Measurements from ENCODE around the gene CDKN2C.

The CDKN2C gene

DNA sequence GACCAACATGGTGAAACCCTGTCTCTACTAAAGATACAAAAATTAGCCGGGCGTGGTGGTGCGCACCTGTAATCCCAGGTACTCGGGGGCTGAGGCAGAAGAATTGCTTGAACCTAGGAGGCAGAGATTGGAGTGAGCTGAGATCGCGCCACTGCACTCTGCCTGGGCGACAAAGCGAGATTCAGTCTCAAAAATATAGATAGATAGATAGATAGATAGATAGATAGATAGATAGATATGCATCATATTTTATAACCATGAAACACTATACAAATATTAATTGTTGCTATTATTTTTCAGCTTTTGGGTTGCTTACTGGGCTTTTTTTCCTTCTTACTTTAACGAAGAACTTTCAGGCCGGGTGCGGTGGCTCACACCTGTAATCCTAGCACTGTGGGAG, 5.2 kb upstream of the CDKN2C start:
- no peak for DNase-seq

DNA sequence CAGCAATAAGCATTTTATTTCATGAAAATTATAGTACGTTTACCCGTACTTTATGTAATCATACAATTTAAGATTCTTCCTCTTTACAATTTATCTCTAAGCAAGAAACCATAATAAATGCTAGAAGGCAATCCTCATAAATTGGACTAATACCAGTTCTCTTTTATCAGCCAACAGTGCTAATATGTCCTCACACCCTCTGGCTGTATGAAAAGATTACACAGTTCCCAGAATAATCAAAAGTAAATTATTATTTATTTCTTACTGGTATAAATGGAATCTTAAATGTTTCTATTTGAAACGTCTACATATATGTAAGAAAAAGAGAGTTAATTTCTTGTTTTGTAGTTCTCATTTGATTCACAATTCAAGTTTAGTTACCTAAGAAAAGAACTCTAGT, 3.1 kb upstream of the CDKN2C start:
- no peak for DNase-seq

DNA sequence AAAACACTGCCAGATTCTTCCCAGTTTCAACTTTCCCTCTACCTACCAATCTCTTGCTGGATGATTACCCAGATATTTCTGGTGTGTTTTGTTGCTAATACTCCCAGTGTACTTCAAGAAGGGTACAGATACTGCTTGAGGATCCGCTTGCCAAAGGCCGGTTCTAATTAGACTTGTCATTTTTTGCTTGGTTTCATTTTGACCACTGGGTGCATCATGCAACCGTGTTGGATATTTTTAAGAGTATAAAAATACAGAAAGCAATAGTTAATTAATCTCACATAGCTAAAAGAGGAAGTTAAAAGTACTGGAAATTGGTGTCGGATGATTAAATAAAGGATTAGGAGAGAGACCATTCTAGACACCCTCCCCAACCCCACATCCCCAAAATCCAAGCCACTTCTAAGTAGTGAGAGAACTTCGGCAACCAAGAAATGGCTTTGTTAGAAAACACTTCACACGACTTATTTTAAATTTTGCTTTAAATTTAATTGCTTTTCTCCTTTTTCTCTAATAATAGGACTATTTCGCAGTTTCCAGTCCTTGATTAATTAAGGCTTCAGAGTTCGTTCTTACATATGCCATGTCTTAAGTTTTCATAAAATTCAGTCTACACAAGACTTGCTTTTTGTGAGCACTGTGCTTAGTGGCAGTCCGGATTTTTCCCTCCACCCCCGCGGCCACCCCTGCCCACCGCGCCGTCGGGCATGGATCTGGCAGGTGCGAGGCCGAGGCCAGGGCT, 2.5 kb upstream of the CDKN2C start:
- no peak for DNase-seq

DNA sequence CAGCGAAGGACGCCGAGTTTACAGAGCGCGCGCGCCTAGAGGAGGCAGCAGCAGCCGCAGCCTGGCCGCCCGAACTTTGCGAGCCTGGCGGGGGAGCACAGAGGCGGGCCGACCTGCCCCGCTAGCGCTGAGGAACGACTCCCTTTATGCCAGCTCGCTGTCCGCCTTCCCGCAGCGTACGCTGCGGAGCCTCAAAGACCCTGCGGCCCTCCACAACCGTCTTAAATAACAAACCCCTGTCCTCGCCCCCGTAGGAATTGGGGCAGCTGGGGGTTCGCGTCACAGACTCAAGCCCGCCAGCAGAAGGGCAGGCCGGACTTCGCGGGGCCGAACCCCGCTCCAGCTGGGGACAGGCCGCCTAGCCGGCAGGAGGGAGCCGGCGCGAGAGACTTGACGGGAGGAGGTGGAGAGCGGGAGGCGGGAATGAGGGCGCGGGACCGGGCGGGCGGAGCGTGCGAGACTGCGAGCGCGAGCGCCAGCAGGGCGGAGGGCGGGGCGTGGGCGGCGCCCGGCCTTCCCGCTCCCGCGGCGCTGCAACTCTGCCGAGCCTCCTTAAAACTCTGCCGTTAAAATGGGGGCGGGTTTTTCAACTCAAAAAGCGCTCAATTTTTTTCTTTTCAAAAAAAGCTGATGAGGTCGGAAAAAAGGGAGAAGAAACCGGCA, 1.8 kb upstream of the CDKN2C start:
- DNase-seq: peak in 57 of 58 donors; percentile 22 to 92 (median 82)

DNA sequence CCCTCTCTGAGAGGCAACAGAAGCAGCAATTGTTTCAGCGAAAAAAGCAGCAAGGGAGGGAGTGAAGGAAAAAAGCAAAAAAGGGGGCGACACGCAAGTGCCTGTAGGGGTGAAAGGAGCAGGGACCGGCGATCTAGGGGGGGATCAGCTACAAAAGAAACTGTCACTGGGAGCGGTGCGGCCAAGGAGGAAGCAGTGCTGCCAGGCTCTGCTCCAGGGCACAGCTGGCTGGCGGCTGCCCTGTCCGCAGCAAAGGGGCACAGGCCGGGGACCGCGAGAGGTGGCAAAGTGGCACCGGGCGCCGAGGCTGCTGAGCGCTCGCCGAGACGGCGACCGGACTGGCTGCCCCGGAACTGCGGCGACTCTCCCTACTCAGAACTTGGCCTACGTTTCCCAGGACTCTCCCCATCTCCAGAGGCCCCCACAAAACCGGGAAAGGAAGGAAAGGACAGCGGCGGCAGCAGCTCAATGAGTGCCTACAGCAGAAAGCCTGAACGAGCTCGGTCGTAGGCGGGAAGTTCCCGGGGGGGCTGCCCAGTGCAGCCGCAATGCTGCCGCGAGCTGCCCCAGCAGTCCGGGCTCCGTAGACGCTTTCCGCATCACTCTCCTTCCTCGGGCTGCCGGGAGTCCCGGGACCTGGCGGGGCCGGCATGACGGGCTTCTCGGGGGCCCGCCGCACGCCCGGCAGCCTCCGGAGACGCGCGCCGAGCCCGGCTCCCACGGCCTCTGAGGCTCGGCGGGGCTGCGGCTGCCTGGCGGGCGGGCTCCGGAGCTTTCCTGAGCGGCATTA, 1.0 kb upstream of the CDKN2C start:
- DNase-seq: peak in 38 of 58 donors; percentile 14 to 79 (median 55)

DNA sequence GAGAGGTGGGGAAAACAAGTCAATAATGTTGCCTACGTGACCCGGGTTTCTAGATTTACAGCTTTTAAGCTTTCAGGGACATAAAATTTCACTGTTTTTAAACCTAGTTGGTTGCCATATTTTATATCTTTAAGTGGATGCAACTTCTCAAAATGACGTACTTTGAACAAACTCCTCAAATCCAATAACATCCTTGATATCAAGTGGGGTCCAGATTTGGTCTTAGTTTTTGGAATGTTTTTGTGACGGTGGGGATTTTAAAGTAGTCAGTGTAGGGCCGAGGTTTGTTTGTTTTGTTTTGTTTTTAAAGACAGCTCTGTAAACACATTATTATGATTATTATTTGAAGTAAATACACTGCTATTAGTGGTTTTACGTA, 453 bp downstream of the CDKN2C start:
- DNase-seq: no peak

DNA sequence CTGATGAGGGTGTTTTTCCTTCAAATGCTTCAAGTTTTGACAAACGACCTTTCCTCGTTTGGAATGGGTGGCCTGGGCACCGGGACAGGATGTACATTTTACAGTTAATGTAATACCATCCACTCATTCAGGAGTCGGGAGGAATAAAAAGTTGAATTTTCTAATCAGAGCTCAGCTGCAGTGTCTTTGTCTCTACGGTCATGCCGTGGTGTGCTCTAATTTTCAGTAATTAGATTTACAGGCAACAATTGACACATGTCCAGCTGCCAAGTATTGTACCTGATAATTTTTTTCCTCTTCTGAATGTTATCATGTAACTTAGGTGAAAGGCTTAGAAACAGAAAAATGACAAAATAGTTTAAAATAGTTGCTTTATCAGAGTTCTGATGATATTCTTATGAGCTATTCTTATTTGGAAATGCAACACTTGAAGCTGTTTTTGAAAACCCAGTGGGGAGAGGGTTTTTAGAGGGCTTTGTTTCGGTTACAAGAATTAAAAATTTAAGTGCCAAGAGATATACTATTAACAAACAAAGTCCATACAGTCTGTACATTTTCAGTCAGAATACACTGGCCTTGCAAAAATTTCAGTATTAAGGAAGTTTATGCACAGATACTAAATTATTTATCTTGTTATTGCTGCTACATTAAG, 1.0 kb downstream of the CDKN2C start:
- no peak for DNase-seq

DNA sequence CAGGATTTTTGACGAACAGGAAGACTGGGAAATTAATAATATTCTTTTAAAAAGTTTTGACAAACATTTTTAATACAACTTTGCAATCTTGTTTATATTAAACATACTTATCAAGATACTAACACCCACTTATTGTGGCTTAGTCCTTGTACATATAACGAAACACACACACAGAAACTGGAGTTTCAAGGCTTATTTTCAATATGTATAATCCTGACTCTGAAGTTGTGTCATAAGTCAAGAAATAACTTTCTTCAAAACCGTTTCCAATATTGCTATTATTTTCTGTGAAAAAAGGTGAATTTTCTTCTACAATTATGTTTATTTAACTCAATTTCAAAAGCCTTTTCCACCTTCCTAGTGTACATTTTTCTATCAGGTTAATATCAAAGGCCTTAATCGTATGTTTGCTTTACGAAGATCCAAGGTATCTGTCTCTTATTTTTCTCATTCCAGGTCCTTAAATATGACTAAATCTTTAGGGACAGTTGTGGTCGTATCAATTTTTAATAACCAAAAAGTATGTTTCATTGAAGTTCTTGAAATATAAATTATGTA, 1.8 kb downstream of the CDKN2C start:
- no peak for DNase-seq

DNA sequence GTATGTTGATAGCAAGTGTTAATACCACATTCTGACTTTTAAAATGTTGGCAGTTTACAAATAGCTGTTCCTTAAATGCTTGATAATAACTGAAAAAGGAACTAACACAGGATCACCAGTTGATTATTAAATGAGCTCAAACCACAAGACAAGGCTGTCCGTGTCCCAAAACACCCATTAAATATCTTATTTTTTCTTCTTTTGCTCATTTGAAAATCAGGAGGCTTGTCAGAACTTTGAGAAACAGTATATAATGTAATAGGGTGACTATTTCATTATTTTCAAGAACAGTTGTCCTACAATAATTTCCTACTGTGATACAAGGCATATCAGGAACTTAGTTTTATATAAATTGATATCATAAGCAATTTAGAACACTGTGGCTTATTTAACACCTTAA, 2.7 kb downstream of the CDKN2C start:
- DNase-seq: no peak

DNA sequence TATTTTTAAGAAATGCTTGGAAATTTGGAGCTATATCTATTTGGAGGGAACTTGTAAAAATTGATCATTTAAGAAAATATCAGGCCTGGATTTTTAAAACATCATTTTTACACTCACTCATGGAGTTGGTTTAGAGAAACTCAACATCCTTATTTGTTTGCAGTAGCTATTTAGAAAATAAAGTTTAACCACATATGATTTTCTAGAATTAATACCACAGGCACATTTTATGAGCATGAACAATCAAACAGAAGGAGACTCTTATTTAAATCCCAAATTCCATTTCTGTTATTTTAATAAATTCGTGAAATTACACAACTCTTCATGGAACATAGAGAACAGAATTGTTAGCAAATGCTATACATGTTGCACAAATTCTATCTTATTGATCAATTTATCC, 3.2 kb downstream of the CDKN2C start:
- DNase-seq: no peak

DNA sequence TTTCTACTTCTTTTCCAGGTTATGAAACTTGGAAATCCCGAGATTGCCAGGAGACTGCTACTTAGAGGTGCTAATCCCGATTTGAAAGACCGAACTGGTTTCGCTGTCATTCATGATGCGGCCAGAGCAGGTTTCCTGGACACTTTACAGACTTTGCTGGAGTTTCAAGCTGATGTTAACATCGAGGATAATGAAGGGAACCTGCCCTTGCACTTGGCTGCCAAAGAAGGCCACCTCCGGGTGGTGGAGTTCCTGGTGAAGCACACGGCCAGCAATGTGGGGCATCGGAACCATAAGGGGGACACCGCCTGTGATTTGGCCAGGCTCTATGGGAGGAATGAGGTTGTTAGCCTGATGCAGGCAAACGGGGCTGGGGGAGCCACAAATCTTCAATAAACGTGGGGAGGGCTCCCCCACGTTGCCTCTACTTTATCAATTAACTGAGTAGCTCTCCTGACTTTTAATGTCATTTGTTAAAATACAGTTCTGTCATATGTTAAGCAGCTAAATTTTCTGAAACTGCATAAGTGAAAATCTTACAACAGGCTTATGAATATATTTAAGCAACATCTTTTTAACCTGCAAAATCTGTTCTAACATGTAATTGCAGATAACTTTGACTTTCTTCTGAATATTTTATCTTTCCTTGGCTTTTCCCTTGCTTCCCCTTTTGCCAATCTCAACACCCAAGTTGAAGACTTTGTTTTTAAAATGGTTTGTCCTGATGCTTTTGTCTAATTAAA, 4.0 kb downstream of the CDKN2C start:
- DNase-seq: peak in 2 of 58 donors; percentile 20 to 25

DNA sequence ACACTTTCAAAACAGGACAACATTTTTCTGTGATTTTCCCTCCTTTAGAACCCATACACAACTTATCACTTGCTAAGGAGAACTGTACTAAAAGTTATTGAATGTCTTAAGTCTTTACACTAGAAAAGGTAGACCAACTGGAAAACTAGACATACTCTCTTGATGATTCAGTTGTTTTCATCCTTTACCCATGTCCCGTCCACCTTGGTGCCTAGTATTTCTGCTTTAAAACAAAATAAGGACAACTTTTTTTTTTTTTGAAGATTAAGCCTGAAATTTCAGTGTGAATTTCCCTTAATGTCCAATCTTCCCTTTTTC, 4.5 kb downstream of the CDKN2C start:
- DNase-seq: no peak

DNA sequence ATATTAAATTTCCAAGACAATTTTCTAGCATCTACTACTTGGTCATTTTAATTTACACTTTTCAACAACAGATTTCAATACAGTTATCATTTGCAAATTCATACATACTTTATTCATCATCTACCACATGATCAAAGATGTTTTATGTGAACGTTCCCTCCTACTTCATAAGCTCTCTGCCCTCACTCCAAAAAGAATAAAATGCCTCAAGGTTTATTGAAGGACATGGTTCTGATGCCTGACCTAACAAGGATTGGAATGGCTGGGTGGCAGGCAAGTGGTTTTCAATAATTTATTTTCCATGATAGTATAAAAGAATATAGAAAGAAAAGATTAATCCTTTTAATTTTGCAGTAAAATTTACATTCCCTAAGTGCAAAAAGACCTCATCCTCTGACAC, 5.4 kb downstream of the CDKN2C start:
- no peak for DNase-seq

DNA sequence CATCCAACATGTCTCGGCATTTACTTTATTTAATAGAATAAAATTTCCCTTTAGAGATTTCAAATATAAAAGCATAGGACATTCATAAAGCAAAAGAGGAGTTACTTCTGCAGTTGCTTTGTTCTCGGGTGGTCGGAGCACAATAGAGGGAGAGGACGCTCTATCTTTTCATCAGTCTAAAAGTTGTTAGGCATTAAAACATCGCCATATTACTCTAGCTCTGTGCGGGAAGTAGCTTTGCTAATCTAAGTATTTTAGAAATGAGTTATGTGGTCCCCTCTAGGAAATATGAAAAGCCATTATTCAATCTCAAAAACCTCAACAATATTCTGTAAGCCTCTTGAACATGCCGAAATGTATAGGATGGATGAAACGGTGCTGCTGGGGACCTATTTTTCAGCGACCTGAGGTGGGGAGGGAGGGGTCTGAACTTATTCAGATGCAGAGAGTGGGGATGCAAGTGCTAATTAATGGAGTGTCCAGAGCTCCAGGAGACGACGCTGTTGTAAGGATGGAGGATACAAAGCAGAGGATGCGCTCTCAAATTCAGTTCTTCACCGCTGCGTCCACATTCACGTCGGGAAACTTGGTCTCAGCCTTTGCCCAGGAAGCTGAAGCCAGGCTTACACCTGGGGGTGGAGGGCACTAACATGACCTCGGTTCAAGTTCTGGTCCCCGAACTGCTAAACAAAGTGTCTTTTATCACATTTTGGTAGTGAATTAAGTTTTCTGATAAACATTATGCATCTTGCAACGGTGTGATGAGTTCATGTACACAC, 6.3 kb downstream of the CDKN2C start:
- peak in 3 of 58 donors; percentile 17 to 44 (median 35) for DNase-seq

DNA sequence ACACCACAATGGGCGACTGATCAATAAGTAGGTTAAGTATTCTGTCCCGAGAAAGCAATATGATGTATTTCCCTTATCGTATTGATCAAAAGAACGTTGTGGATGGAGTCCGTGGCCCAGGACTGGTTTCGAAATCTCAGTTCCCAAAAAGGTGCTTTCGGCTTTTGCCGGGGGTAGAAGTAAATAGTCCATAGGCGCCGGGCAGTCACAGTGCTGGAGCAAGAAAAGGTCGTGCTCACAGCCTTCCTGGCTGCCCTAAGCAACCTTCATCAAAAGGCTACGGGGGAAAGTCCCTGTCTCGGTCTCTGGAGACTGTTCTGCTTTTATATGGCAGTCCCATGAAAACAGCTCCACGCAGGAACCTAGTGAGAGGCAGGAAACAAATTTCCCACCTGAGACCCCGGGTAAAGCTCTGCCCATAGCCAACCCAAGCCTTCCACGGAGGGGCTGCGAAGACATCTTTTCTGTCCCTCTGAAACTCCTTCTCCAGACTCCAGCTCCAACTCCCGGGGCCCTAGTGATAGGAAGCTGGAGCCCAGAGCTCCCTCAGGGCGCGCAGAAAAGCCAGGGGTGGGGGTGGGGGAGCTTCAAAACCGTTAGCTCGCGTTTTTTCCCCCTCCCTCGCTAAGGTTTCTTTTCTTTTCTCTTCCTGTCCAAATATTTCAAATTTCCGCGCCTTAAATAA, 7.0 kb downstream of the CDKN2C start:
- DNase-seq: peak in 21 of 58 donors; percentile 3 to 64 (median 33)

DNA sequence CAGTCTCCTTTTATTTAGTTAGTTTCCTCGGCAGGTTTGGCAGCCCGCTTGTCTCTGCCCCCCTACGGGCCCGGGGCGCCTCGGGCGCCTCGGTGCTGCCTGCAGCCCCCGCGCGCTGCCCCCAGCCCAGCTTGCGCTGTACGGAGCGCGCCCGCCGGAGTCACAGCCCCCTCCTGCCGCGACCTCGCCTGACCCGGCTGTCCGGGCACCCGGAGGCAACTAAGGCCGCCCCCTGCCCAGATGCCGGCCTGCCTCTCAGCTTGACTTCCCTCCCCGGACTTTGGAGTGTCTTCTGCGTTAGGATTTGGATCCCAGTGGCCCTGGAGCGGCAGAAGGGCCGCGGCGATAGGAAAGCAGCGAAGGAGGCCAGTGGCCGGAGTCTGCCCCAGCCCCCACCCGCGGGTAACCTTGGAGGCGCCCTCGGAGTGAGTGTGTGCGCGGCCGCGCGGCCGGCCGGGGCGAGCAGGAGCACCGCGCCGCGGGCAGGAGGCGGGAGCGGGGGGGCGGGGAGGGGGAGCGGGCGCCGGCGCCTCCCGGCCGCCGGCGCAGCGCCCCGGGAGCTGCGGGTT, 7.6 kb downstream of the CDKN2C start:
- DNase-seq: peak in 42 of 58 donors; percentile 6 to 79 (median 50)

DNA sequence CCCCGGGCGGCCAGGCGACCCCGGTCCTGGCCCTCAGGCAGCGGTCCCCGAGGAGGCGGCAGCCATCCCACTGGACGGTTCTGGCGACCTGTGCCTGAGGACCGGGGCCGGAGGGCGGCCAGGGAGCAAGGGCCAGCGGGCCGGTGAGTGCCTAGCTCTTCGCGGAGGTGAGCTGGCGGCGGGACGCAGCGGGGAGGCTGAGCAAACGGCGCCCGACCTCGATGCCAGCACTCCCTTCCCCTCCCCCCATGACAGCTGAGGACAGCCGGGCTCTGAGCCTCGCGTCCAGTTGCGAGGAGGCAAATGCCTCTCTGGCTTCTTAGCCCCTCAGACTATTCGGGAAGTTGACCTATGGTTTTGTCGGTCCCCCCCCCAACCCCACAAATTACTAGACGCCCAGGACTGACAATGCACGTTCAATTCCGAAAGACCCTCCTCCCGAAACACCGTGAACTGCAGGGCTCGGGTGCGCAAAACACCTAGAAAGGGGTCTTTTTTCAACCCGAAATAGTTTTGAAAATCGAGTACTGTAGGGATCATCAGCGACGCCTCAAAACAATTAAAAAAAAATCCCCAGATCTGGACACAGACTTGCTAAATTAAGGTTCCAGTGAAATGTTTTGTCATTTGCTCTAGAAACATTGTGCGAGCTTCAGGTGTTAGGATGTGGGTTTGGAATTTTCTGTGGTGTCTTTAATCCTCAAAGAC, 8.3 kb downstream of the CDKN2C start:
- DNase-seq: peak in 35 of 58 donors; percentile 6 to 79 (median 50)
